Neural progenitor cell (in vitro differentiated cells): ENCODE results near the gene AUTS2. TPM values are rescaled to one million over a fixed set of nuclear protein-coding genes. Genes with fewer than 3 reads are reported as not detected.
"Not testable (repeated sequence)": the region's sequence is repeated elsewhere in the genome, so short reads cannot be mapped to it uniquely, and the experiment has no call there.

Experiments used
- DNase-seq: peaks from one replicate; pipeline ENCODE4 v3.0.0-alpha.2; 2016; ENCODE audit warnings: low spot score
- H2AFZ ChIP-seq: fragments of 200-600 bp; sonication (generic); replicated peaks from 2 replicates; pipeline ENCODE4 v1.6.1; 2016; ENCODE audit warnings: antibody characterized with exemption
- H3F3A ChIP-seq: fragments of 200-600 bp; sonication (generic); 2 replicates; pipeline ENCODE4 v1.6.1; 2016; ENCODE audit warnings: antibody characterized with exemption, low read depth
- H3K27ac ChIP-seq: fragments of 200-600 bp; sonication (generic); 2 replicates; pipeline ENCODE4 v1.5.1; 2016; ENCODE audit warnings: mild to moderate bottlenecking
- H3K27me3 ChIP-seq: fragments of 200-600 bp; sonication (generic); 2 replicates; pipeline ENCODE4 v1.6.1; 2016; ENCODE audit warnings: mild to moderate bottlenecking, moderate library complexity
- H3K36me3 ChIP-seq: fragments of 200-600 bp; sonication (generic); 2 replicates; pipeline ENCODE4 v1.5.1; 2016
- H3K4me1 ChIP-seq: fragments of 200-600 bp; sonication (generic); 2 replicates; pipeline ENCODE4 v1.6.1; 2016; ENCODE audit warnings: mixed run types
- H3K4me2 ChIP-seq: fragments of 200-600 bp; sonication (generic); 2 replicates; pipeline ENCODE4 v1.6.1; 2016
- H3K4me3 ChIP-seq: fragments of 200-600 bp; sonication (generic); 2 replicates; pipeline ENCODE4 v1.5.1; 2016
- H3K79me2 ChIP-seq: fragments of 200-600 bp; sonication (generic); 2 replicates; pipeline ENCODE4 v1.6.1; 2016; ENCODE audit warnings: low read depth
- H3K9ac ChIP-seq: fragments of 200-600 bp; sonication (generic); 2 replicates; pipeline ENCODE4 v1.6.1; 2016
- H3K9me3 ChIP-seq: fragments of 200-600 bp; sonication (generic); 2 replicates; pipeline ENCODE4 v1.5.1; 2016; ENCODE audit warnings: low read depth
- H4K20me1 ChIP-seq: fragments of 200-600 bp; sonication (generic); 2 replicates; pipeline ENCODE4 v1.6.1; 2016; ENCODE audit warnings: low read depth
- H3K27ac Mint-ChIP-seq: 3 replicates; pipeline ENCODE4 v1.8.0; 2021; ENCODE audit warnings: mixed read lengths
- H3K27me3 Mint-ChIP-seq: 2 replicates; pipeline ENCODE4 v1.8.0; 2022; ENCODE audit warnings: low read depth, mild to moderate bottlenecking, inconsistent platforms, moderate library complexity, mixed read lengths; ENCODE audit not compliant: insufficient read depth
- H3K36me3 Mint-ChIP-seq: 3 replicates; pipeline ENCODE4 v1.8.0; 2021; ENCODE audit warnings: mixed read lengths
- H3K4me1 Mint-ChIP-seq: 3 replicates; pipeline ENCODE4 v1.8.0; 2021; ENCODE audit warnings: mixed read lengths
- H3K4me3 Mint-ChIP-seq: 3 replicates; pipeline ENCODE4 v1.8.0; 2021; ENCODE audit warnings: mild to moderate bottlenecking, moderate library complexity, mixed read lengths
- H3K9me3 Mint-ChIP-seq: 3 replicates; pipeline ENCODE4 v1.8.0; 2020; ENCODE audit warnings: mixed read lengths
- CTCF ChIP-seq: fragments of 200-600 bp; sonication (generic); IDR thresholded peaks from 2 replicates; pipeline ENCODE4 v1.5.1; 2017; ENCODE audit warnings: antibody characterized with exemption, mild to moderate bottlenecking
- EZH2 ChIP-seq: fragments of 200-600 bp; sonication (generic); IDR thresholded peaks from 2 replicates; pipeline ENCODE4 v1.6.1; 2017; ENCODE audit warnings: antibody characterized with exemption, mild to moderate bottlenecking, moderate library complexity
- EZH2phosphoT487 ChIP-seq: fragments of 200-600 bp; sonication (generic); IDR thresholded peaks from 2 replicates; pipeline ENCODE4 v1.6.1; 2017; ENCODE audit warnings: antibody characterized with exemption
- total RNA-seq: library from RNA; depleted of rRNA; stranded (reverse); fragments of >200 nt; gene quantifications from 2 replicates; pipeline ENCODE4 v1.2.3, GENCODE V29; 2015; ENCODE audit warnings: low replicate concordance

AUTS2 gene
- total RNA-seq, 1 donor from 2014 or later, result 50.0 TPM

GRCh38 chr7:70591643-70592042 is 993.4 kb downstream of the AUTS2 start:
- Histone ChIP-seq H3K4me2 (no peak overlapping the region), H3K9me3 (no peaks in the 10 kb centered on the region), H3K27me3 (peaks cover 44% of the 10 kb centered on the region), H3K4me1 (peaks cover 41% of the 10 kb centered on the region), H3K36me3 (no peaks in the 10 kb centered on the region), H2AFZ (no peak overlapping the region), H3K4me3 (no peak overlapping the region), H3K27ac (no peak overlapping the region), H3K79me2 (no peaks in the 10 kb centered on the region), H3K9ac (no peak overlapping the region), H3F3A (peaks cover 44% of the 10 kb centered on the region), H4K20me1 (peaks cover 52% of the 10 kb centered on the region)
- H3K9me3 Mint-ChIP-seq, result no peaks in the 10 kb centered on the region
- TF ChIP-seq EZH2 (no peak), CTCF (no peak), EZH2phosphoT487 (no peak)
- peaks cover 27% of the 10 kb centered on the region for H3K27me3 Mint-ChIP-seq
- DNase-seq, result no peak
- H3K4me1 Mint-ChIP-seq, result peaks cover 59% of the 10 kb centered on the region
- H3K36me3 Mint-ChIP-seq, result peaks cover 1% of the 10 kb centered on the region
- H3K27ac Mint-ChIP-seq, result no peak overlapping the region
- peak overlapping the region; percentile 16 for H3K4me3 Mint-ChIP-seq

GRCh38 chr7:70592171-70592570 is 993.9 kb downstream of the AUTS2 start:
- Histone ChIP-seq H2AFZ (no peak overlapping the region), H3K9ac (no peak overlapping the region), H3K79me2 (no peaks in the 10 kb centered on the region), H3K9me3 (no peaks in the 10 kb centered on the region), H3K4me3 (no peak overlapping the region), H3K27ac (no peak overlapping the region), H3K36me3 (no peaks in the 10 kb centered on the region), H3K27me3 (peaks cover 50% of the 10 kb centered on the region), H3K4me2 (no peak overlapping the region), H3K4me1 (peaks cover 41% of the 10 kb centered on the region), H4K20me1 (peaks cover 57% of the 10 kb centered on the region), H3F3A (peaks cover 49% of the 10 kb centered on the region)
- DNase-seq, result no peak
- H3K36me3 Mint-ChIP-seq, result peaks cover 1% of the 10 kb centered on the region
- no peak overlapping the region for H3K4me3 Mint-ChIP-seq
- H3K9me3 Mint-ChIP-seq, result no peaks in the 10 kb centered on the region
- TF ChIP-seq CTCF, result no peak
- no peak for TF ChIP-seq EZH2
- no peak for TF ChIP-seq EZH2phosphoT487
- no peak overlapping the region for H3K27ac Mint-ChIP-seq
- peaks cover 59% of the 10 kb centered on the region for H3K4me1 Mint-ChIP-seq
- H3K27me3 Mint-ChIP-seq, result peaks cover 29% of the 10 kb centered on the region

- Histone ChIP-seq H3K9me3 (no peaks in the 10 kb centered on the region), H4K20me1 (peaks cover 55% of the 10 kb centered on the region), H3K4me1 (peaks cover 23% of the 10 kb centered on the region), H3K4me2 (no peak overlapping the region), H2AFZ (no peak overlapping the region), H3K27me3 (peaks cover 70% of the 10 kb centered on the region), H3F3A (peaks cover 32% of the 10 kb centered on the region), H3K79me2 (peaks cover 3% of the 10 kb centered on the region), H3K27ac (no peak overlapping the region), H3K4me3 (no peak overlapping the region), H3K9ac (no peak overlapping the region), H3K36me3 (no peaks in the 10 kb centered on the region)
- Mint-ChIP-seq H3K4me3 (no peak overlapping the region), H3K27ac (no peak overlapping the region), H3K27me3 (peaks cover 43% of the 10 kb centered on the region), H3K4me1 (peaks cover 54% of the 10 kb centered on the region), H3K36me3 (peaks cover 1% of the 10 kb centered on the region), H3K9me3 (peaks cover under 1% of the 10 kb centered on the region)
- TF ChIP-seq CTCF, result no peak
- TF ChIP-seq EZH2, result no peak
- TF ChIP-seq EZH2phosphoT487, result no peak
- DNase-seq, result no peak
Measured at GRCh38 chr7:70594170-70594569, 995.9 kb downstream of the AUTS2 start.

GRCh38 chr7:70594885-70595284 is 996.6 kb downstream of the AUTS2 start:
- DNase-seq, H3K27ac Mint-ChIP-seq, H3K36me3 ChIP-seq, H3K9ac ChIP-seq, H3K4me3 ChIP-seq, H3K27ac ChIP-seq, H3K36me3 Mint-ChIP-seq, H3K9me3 ChIP-seq, H2AFZ ChIP-seq, H3K9me3 Mint-ChIP-seq, H3K79me2 ChIP-seq: not testable (repeated sequence)
- Histone ChIP-seq H3K4me1 (peaks cover 19% of the 10 kb centered on the region), H3K27me3 (peaks cover 77% of the 10 kb centered on the region), H3K4me2 (peak overlapping the region; percentile 99), H4K20me1 (peaks cover 52% of the 10 kb centered on the region), H3F3A (peaks cover 29% of the 10 kb centered on the region)
- H3K4me1 Mint-ChIP-seq, result peaks cover 47% of the 10 kb centered on the region
- H3K27me3 Mint-ChIP-seq, result peaks cover 41% of the 10 kb centered on the region
- peak overlapping the region; percentile 84 for H3K4me3 Mint-ChIP-seq
